Stomach smooth muscle (tissue), 2 donors: ENCODE data around the gene MEI4.

Experiments used
- H3K27ac ChIP-seq: one replicate; pipeline ENCODE4 v1.7.0; 2013; ENCODE audit warnings: mild to moderate bottlenecking, low read length, inconsistent platforms
- H3K27me3 ChIP-seq, 2 donors: one replicate each; pipeline ENCODE4 v1.7.0; 2013; ENCODE audit warnings: low read length in 2 of 2; ENCODE audit not compliant: insufficient read depth in 2 of 2, control insufficient read depth in 1 of 2
- H3K36me3 ChIP-seq, 2 donors: one replicate each; pipeline ENCODE4 v1.7.0; 2013; ENCODE audit warnings: low read length in 2 of 2; ENCODE audit not compliant: control insufficient read depth in 2 of 2, insufficient read depth in 2 of 2
- H3K4me1 ChIP-seq: one replicate; pipeline ENCODE4 v1.7.0; 2013; ENCODE audit warnings: low read length; ENCODE audit not compliant: control insufficient read depth, insufficient read depth
- H3K4me3 ChIP-seq, 2 donors: one replicate each; pipeline ENCODE4 v1.7.0; 2013; ENCODE audit warnings: low read length in 2 of 2
- H3K9ac ChIP-seq, 2 donors: one replicate each; pipeline ENCODE4 v1.7.0; 2013; ENCODE audit warnings: low read length in 2 of 2, mild to moderate bottlenecking in 1 of 2
- H3K9me3 ChIP-seq, 2 donors: one replicate each; pipeline ENCODE4 v1.7.0; 2013; ENCODE audit warnings: low read length in 2 of 2; ENCODE audit not compliant: control insufficient read depth in 2 of 2
- donor health status: healthy.
- donor health status: Pancreatic carcinoma.

The MEI4 gene, protein sequence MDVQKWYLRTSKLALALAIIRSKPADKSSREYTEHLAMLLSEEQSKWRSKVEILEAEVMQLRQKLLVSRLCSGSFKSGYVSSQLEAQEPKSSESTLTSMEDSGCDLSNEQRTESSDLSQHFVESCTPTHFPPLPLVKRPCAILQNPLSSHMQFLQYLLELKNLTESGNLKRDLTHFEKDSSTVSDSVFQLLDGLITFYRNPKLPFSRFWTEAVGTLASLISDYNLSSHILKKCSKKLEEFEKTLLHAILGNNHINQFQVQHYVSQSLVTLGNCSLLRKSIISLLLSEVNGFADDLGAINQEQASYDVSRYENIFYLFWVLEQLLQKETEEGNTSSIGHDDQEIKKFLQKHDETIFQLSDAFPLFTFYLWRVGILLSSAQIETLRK

DNA sequence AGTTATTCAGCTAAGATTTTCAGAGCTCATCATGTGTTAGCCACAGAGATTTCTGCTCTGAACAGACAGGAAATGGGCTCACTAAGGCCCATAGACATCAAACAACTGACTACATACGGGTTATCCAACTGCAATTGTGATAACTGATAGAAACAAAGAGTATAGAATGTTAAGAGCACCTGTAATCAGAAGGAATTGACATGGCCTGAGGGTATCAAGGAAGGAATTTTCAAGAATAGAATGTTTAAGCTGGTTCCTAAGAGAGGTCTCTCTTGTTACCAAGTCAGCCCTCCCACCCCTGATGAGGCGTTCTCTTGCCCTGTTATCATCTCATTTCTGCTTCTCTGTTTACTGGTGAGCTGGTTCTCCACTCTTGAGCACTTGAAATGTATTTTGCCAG, at the start of gene MEI4:
Gene MEI4, plus strand, starts transcription at position 301 of the 400 bp plus-strand sequence. CDS start 37,633 bp downstream, outside the sequence.
- no peak within 1 kb of the TSS for H3K27ac ChIP-seq
- no peaks in the 10 kb centered on the region for H3K27me3 ChIP-seq
- no peak within 1 kb of the TSS for H3K9ac ChIP-seq
- no peaks in the 10 kb centered on the region for H3K36me3 ChIP-seq
- H3K4me3 ChIP-seq = no peak within 1 kb of the TSS
- no peaks in the 10 kb centered on the region for H3K4me1 ChIP-seq
- H3K9me3 ChIP-seq = no peaks in the 10 kb centered on the region

DNA sequence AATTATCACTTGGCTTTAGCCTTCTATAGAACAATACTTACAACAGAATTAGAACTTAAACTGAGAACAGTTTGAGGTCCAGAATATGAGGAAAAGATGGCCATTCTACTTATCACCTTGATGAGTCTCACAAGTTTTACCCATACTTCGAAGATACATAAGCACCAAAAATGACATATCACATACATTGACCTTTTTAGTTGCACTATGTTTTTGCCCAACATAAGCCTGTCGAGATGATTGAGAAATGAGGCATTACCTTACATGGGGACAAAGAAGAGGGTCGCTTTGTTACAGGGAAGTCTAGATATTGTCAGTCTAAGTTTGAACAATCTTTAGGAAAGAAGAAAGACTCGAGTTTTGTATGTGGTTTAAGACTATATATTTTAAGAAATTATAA, 48.4 kb upstream of the MEI4 start:
- Histone ChIP-seq H3K9ac (no peak overlapping the region), H3K4me1 (no peaks in the 10 kb centered on the region), H3K4me3 (no peak overlapping the region), H3K27ac (no peak overlapping the region), H3K27me3 (no peaks in the 10 kb centered on the region), H3K9me3 (no peaks in the 10 kb centered on the region), H3K36me3 (no peaks in the 10 kb centered on the region)

DNA sequence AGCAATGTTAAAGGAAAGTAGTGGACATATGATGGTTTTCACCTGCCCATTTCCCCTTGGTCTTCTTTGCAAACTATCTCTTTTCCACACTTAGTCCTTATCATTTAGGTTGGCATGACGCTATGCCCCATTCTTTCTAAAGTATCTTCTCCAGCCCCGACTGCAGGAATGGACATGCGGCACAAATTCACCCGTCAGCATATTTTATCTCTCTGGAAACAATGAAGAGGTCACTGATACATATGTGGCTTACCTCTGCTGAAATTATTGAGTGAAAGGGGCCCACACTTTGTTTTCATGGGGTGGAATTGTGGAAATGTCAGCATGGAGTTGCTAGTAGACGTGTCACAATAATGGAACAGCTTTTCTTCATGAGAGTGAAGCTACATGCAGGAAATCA, 45.8 kb upstream of the MEI4 start:
- no peak overlapping the region for H3K9ac ChIP-seq

DNA sequence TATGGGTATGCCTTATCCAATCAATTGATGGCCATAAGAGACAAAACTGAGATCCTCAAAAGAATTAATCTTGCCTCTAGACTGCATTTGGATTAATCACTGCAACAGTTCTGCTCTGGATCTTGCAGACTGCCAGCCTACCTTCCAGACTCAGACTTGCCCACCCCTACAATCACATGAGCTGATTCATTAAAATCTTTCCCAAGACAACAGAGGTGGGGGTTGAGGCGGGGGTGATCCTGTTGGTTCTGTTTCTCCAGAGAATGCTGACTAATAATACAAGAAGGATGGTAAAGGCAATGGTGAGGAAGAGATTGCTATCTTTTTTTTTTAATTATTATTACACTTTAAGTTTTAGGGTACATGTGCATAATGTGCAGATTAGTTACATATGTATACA, 43.7 kb upstream of the MEI4 start:
- no peaks in the 10 kb centered on the region for H3K9me3 ChIP-seq
- no peaks in the 10 kb centered on the region for H3K4me1 ChIP-seq
- no peaks in the 10 kb centered on the region for H3K36me3 ChIP-seq
- H3K27me3 ChIP-seq = no peaks in the 10 kb centered on the region
- no peak overlapping the region for H3K27ac ChIP-seq
- H3K4me3 ChIP-seq = no peak overlapping the region
- no peak overlapping the region for H3K9ac ChIP-seq

More for the DNA sequence above, 45.8 kb upstream of the MEI4 start:
- H3K4me1 ChIP-seq = no peaks in the 10 kb centered on the region
- H3K36me3 ChIP-seq = no peaks in the 10 kb centered on the region
- H3K4me3 ChIP-seq = no peak overlapping the region
- H3K27ac ChIP-seq = no peak overlapping the region
- no peaks in the 10 kb centered on the region for H3K27me3 ChIP-seq
- no peaks in the 10 kb centered on the region for H3K9me3 ChIP-seq

- Histone ChIP-seq H3K4me3 (no peak overlapping the region), H3K9me3 (peaks cover 0 to 3% of the 10 kb centered on the region in 2 donors), H3K36me3 (no peaks in the 10 kb centered on the region), H3K27ac (no peak overlapping the region), H3K9ac (no peak overlapping the region), H3K4me1 (no peaks in the 10 kb centered on the region), H3K27me3 (no peaks in the 10 kb centered on the region)
Measured at GRCh38 chr6:77619114-77619513, 33.7 kb upstream of the MEI4 start.

- H3K9ac ChIP-seq = no peak overlapping the region
- no peak overlapping the region for H3K27ac ChIP-seq
- H3K9me3 ChIP-seq = peaks cover 0 to 3% of the 10 kb centered on the region in 2 donors
- H3K27me3 ChIP-seq = no peaks in the 10 kb centered on the region
- H3K4me3 ChIP-seq = no peak overlapping the region
- H3K4me1 ChIP-seq = no peaks in the 10 kb centered on the region
- no peaks in the 10 kb centered on the region for H3K36me3 ChIP-seq
Measured at GRCh38 chr6:77620278-77620882, 32.5 kb upstream of the MEI4 start.

DNA sequence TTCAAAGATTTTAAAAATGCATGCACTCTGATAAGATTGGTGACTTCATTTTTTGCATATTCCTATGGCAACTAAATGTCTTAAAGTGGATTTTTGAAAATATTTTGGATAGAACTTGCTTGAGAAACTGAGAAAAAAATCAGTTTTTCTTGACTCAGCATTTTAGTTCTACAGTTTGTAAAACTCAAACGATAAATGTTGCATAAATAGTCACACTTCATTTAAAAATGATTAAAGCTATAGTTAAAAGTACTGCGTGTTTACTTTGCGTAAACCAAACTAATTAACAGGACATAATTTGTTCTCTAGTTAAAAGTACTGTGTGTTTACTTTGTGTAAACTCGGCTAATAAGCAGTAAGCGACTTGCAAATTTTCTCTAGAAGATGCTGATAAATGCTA, 28.3 kb upstream of the MEI4 start:
- H3K27me3 ChIP-seq = no peaks in the 10 kb centered on the region
- no peaks in the 10 kb centered on the region for H3K36me3 ChIP-seq
- no peaks in the 10 kb centered on the region for H3K9me3 ChIP-seq
- H3K27ac ChIP-seq = no peak overlapping the region
- no peaks in the 10 kb centered on the region for H3K4me1 ChIP-seq
- no peak overlapping the region for H3K9ac ChIP-seq
- H3K4me3 ChIP-seq = no peak overlapping the region

GRCh38 chr6:77626426-77626825, 26.4 kb upstream of the MEI4 start:
- no peaks in the 10 kb centered on the region for H3K36me3 ChIP-seq
- H3K4me1 ChIP-seq = no peaks in the 10 kb centered on the region
- no peaks in the 10 kb centered on the region for H3K9me3 ChIP-seq
- H3K4me3 ChIP-seq = no peak overlapping the region
- H3K27me3 ChIP-seq = no peaks in the 10 kb centered on the region
- no peak overlapping the region for H3K9ac ChIP-seq
- H3K27ac ChIP-seq = no peak overlapping the region

- Histone ChIP-seq H3K9me3 (no peaks in the 10 kb centered on the region), H3K9ac (no peak overlapping the region), H3K27me3 (no peaks in the 10 kb centered on the region), H3K36me3 (no peaks in the 10 kb centered on the region), H3K4me3 (no peak overlapping the region), H3K4me1 (no peaks in the 10 kb centered on the region), H3K27ac (no peak overlapping the region)
Measured at GRCh38 chr6:77630014-77630413, 22.8 kb upstream of the MEI4 start.

DNA sequence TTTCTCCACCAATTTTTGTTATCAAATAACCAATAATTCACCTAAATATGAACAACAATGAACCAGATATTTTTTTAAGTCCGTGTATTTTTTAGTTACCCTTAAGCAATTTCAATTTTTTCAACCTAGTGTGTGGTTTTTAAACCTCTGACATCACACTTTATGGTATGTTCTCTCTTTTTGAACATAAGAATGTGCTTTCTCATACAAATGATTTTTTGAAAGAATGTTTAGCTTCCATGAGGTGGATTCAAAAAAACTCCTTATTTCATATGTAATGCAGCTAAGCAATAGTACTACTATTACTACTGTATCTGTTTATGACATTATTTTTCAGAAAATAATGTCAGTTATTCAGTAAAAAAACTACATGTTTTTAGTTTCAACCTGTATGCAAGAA, 19.4 kb upstream of the MEI4 start:
- H3K27me3 ChIP-seq = no peaks in the 10 kb centered on the region
- no peaks in the 10 kb centered on the region for H3K9me3 ChIP-seq
- H3K9ac ChIP-seq = no peak overlapping the region

More for the DNA sequence above, 19.4 kb upstream of the MEI4 start:
- Histone ChIP-seq H3K27ac (no peak overlapping the region), H3K36me3 (no peaks in the 10 kb centered on the region), H3K4me3 (no peak overlapping the region), H3K4me1 (no peaks in the 10 kb centered on the region)
